Measurements from ENCODE around the gene SSTR5.
A peak's percentile ranks its signal among the peaks of the same experiment; 100 is the strongest.
"Not testable (repeated sequence)": the region's sequence is repeated elsewhere in the genome, so short reads cannot be mapped to it uniquely, and the experiment has no call there.

SSTR5 gene

GRCh38 chr16:1090620-1091587 is 18.4 kb downstream of the SSTR5 start:
- no peak for DNase-seq
- no peak for ATAC-seq

- no peak for ATAC-seq
- DNase-seq: no peak
Observed at GRCh38 chr16:1091992-1092552, 19.5 kb downstream of the SSTR5 start.

- ATAC-seq, DNase-seq: not testable (repeated sequence)
Observed at GRCh38 chr16:1092685-1093283, 20.2 kb downstream of the SSTR5 start.

- ATAC-seq: peak; percentile 47
- DNase-seq: peak; percentile 35
Observed at GRCh38 chr16:1093284-1094123, 21.0 kb downstream of the SSTR5 start.

GRCh38 chr16:1094124-1094479 is 21.6 kb downstream of the SSTR5 start:
- DNase-seq (no peak), ATAC-seq (no peak)

GRCh38 chr16:1094601-1095449 is 22.3 kb downstream of the SSTR5 start:
- ATAC-seq (no peak), DNase-seq (no peak)

- ATAC-seq (no peak), DNase-seq (no peak)
Observed at GRCh38 chr16:1095450-1096168, 23.1 kb downstream of the SSTR5 start.

GRCh38 chr16:1096169-1097082 is 23.9 kb downstream of the SSTR5 start, which contains the start of gene C1QTNF8:
TSS of gene C1QTNF8 (minus strand) at chr16:1096244. CDS start at chr16:1094922, 1,322 bp downstream.
- ATAC-seq: no peak
- no peak for DNase-seq

GRCh38 chr16:1097156-1097555 is 24.6 kb downstream of the SSTR5 start:
- ATAC-seq (no peak), DNase-seq (no peak)

GRCh38 chr16:1097800-1098199 is 25.3 kb downstream of the SSTR5 start:
- DNase-seq: no peak
- ATAC-seq: no peak

GRCh38 chr16:1098266-1098991 is 25.9 kb downstream of the SSTR5 start:
- ATAC-seq (no peak), DNase-seq (no peak)

- no peak for ATAC-seq
- DNase-seq: no peak
Observed at GRCh38 chr16:1099189-1100083, 26.9 kb downstream of the SSTR5 start.

- DNase-seq: no peak
- no peak for ATAC-seq
Observed at GRCh38 chr16:1100084-1100800, 27.7 kb downstream of the SSTR5 start.

GRCh38 chr16:1101133-1101532 is 28.6 kb downstream of the SSTR5 start:
- DNase-seq (no peak), ATAC-seq (no peak)

- no peak for ATAC-seq
- DNase-seq: no peak
Observed at GRCh38 chr16:1101573-1102332, 29.2 kb downstream of the SSTR5 start.

GRCh38 chr16:1102333-1102700 is 29.8 kb downstream of the SSTR5 start:
- ATAC-seq (no peak), DNase-seq (no peak)

Measured in stimulated activated naive CD8-positive, alpha-beta T cell treated with anti-CD3 and anti-CD28 coated beads, Interleukin-15, Interleukin-2, amounts not matched to agents 100 U/mL and 50 U/mL, for 24 hours (primary cell).